IMR-90 (cell line): ENCODE measurements around the gene ADAMTSL1. TPM values are rescaled to one million over a fixed set of nuclear protein-coding genes. Genes with fewer than 3 reads are reported as not detected.

Experiments
- ATAC-seq: fragments of 200-7000 bp; cut with Tn5 transposase; 2 replicates; pipeline ENCODE4 v1.9.1; 2020; ENCODE audit warnings: low read depth, mild to moderate bottlenecking, moderate library complexity
- BruUV-seq: library from RNA; stranded (reverse); fragments of 400-500 nt; replicated peaks from 2 replicates; lab custom pipeline; 2021; lab: Mats Ljungman, UMichigan
- CTCF ChIA-PET: fragments of 300-600 bp; formaldehyde crosslinking; extraction: SDS; loops from one replicate; lab custom pipeline; 2021; ENCODE audit warnings: antibody characterized with exemption; lab: Yijun Ruan, JAX
- POLR2A ChIA-PET: fragments of 300-600 bp; sonication (Branson Sonifier 250); formaldehyde crosslinking; loops from one replicate; lab custom pipeline; 2022; ENCODE audit warnings: antibody characterized with exemption; ENCODE audit not compliant: unreplicated experiment; lab: Charles Lee
- DNase-seq: peaks from one replicate; pipeline ENCODE4 v3.0.0; 2013
- H2AFZ ChIP-seq: replicated peaks from 2 replicates; pipeline ENCODE3; 2013; ENCODE audit warnings: low read length, mild to moderate bottlenecking; ENCODE audit not compliant: poor library complexity
- H2AK5ac ChIP-seq: 2 replicates; pipeline ENCODE4 v1.6.1; 2013; ENCODE audit warnings: low read depth, low read length, inconsistent platforms
- H2AK9ac ChIP-seq: replicated peaks from 2 replicates; pipeline ENCODE3; 2013; ENCODE audit warnings: mild to moderate bottlenecking, low read depth, low read length, moderate library complexity; ENCODE audit not compliant: poor library complexity
- H2BK120ac ChIP-seq: 2 replicates; pipeline ENCODE4 v1.6.1; 2013; ENCODE audit warnings: low read depth, low read length, inconsistent platforms
- H2BK15ac ChIP-seq: 3 replicates; pipeline ENCODE4 v1.6.1; 2013; ENCODE audit warnings: low read depth, low read length, inconsistent platforms
- H2BK20ac ChIP-seq: 2 replicates; pipeline ENCODE4 v1.6.1; 2013; ENCODE audit warnings: low read depth, mild to moderate bottlenecking, inconsistent platforms, low read length, moderate library complexity
- H2BK5ac ChIP-seq: 2 replicates; pipeline ENCODE4 v1.6.1; 2013; ENCODE audit warnings: mild to moderate bottlenecking, low read depth, low read length, inconsistent platforms; ENCODE audit not compliant: poor library complexity, severe bottlenecking
- H3K14ac ChIP-seq: replicated peaks from 2 replicates; pipeline ENCODE4 v1.6.1; 2013; ENCODE audit warnings: low read depth, low read length, inconsistent platforms
- H3K18ac ChIP-seq: 2 replicates; pipeline ENCODE4 v1.6.1; 2013; ENCODE audit warnings: low read depth, low read length, control low read depth
- H3K23ac ChIP-seq: 2 replicates; pipeline ENCODE4 v1.6.1; 2013; ENCODE audit warnings: low read depth, low read length, inconsistent platforms
- H3K27ac ChIP-seq: 2 replicates; pipeline ENCODE4 v1.5.1; 2013; ENCODE audit warnings: mild to moderate bottlenecking, control low read depth, low read length; ENCODE audit not compliant: insufficient read depth
- H3K27me3 ChIP-seq: 2 replicates; pipeline ENCODE4 v1.6.1; 2013; ENCODE audit warnings: low read length; ENCODE audit not compliant: control insufficient read depth, insufficient read depth
- H3K36me3 ChIP-seq: 2 replicates; pipeline ENCODE4 v1.6.1; 2013; ENCODE audit warnings: low read length, mixed read lengths; ENCODE audit not compliant: control insufficient read depth, insufficient read depth
- H3K4ac ChIP-seq: 2 replicates; pipeline ENCODE4 v1.6.1; 2013; ENCODE audit warnings: low read depth, low read length, inconsistent platforms
- H3K4me1 ChIP-seq: 2 replicates; pipeline ENCODE4 v1.6.1; 2013; ENCODE audit warnings: low read length, mixed read lengths; ENCODE audit not compliant: control insufficient read depth, insufficient read depth
- H3K4me2 ChIP-seq: 2 replicates; pipeline ENCODE4 v1.6.1; 2013; ENCODE audit warnings: low read depth, mild to moderate bottlenecking, control low read depth, low read length, moderate library complexity
- H3K4me3 ChIP-seq: 2 replicates; pipeline ENCODE4 v1.5.1; 2013; ENCODE audit warnings: low read depth, mild to moderate bottlenecking, control low read depth, low read length, moderate library complexity; ENCODE audit not compliant: insufficient read depth
- H3K56ac ChIP-seq: 2 replicates; pipeline ENCODE4 v1.6.1; 2013; ENCODE audit warnings: low read length, inconsistent platforms; ENCODE audit not compliant: insufficient read depth; ENCODE audit errors: extremely low read depth
- H3K79me1 ChIP-seq, 2 experiments: 2 replicates each; pipeline ENCODE4 v1.6.1; 2013; ENCODE audit warnings: low read length in 2 of 2, inconsistent platforms in 1 of 2, low read depth in 1 of 2
- H3K9ac ChIP-seq: 2 replicates; pipeline ENCODE4 v1.6.1; 2013; ENCODE audit warnings: low read depth, low read length, control low read depth
- H3K9me1 ChIP-seq: 2 replicates; pipeline ENCODE4 v1.6.1; 2013; ENCODE audit warnings: low read length, inconsistent platforms; ENCODE audit not compliant: insufficient read depth
- H3K9me3 ChIP-seq: 2 replicates; pipeline ENCODE4 v1.6.1; 2013; ENCODE audit warnings: low read length; ENCODE audit not compliant: control insufficient read depth, insufficient read depth
- H4K20me1 ChIP-seq: 2 replicates; pipeline ENCODE4 v1.6.1; 2013; ENCODE audit warnings: low read length, inconsistent platforms; ENCODE audit not compliant: insufficient read depth
- H4K5ac ChIP-seq: 2 replicates; pipeline ENCODE4 v1.6.1; 2013; ENCODE audit warnings: mild to moderate bottlenecking, low read depth, low read length, control low read depth
- H4K8ac ChIP-seq, 2 experiments: 2 replicates each; pipeline ENCODE4 v1.6.1; 2013; ENCODE audit warnings: low read depth in 2 of 2, low read length in 2 of 2, control low read depth in 1 of 2, inconsistent platforms in 1 of 2
- H4K91ac ChIP-seq: 2 replicates; pipeline ENCODE4 v1.6.1; 2013; ENCODE audit warnings: low read depth, low read length, inconsistent platforms; ENCODE audit not compliant: insufficient read depth
- BHLHE40 ChIP-seq: fragments of 150-350 bp; IDR thresholded peaks from 2 replicates; pipeline ENCODE4 v1.6.1; 2016; ENCODE audit warnings: mild to moderate bottlenecking, low read depth, low read length
- CEBPB ChIP-seq: IDR thresholded peaks from 2 replicates; pipeline ENCODE4 v1.6.1; 2012; ENCODE audit warnings: low read depth, low read length, improper control_type of control experiment
- CHD1 ChIP-seq: IDR thresholded peaks from 2 replicates; pipeline ENCODE4 v1.6.1; 2012; ENCODE audit warnings: low read depth, low read length, improper control_type of control experiment
- CTCF ChIP-seq: conservative IDR thresholded peaks from 2 replicates; pipeline ENCODE4 v1.5.1; 2012; ENCODE audit warnings: mild to moderate bottlenecking, low read depth, low read length, improper control_type of control experiment
- ELK1 ChIP-seq: fragments of 150-350 bp; IDR thresholded peaks from 2 replicates; pipeline ENCODE4 v1.6.1; 2016; ENCODE audit warnings: low read depth, mild to moderate bottlenecking, low read length, moderate library complexity, borderline replicate concordance
- FOS ChIP-seq: fragments of 150-350 bp; IDR thresholded peaks from 2 replicates; pipeline ENCODE4 v1.6.1; 2016; ENCODE audit warnings: low read depth, low read length
- MAFK ChIP-seq: IDR thresholded peaks from 2 replicates; pipeline ENCODE4 v1.6.1; 2012; ENCODE audit warnings: low read depth, low read length, improper control_type of control experiment
- MAZ ChIP-seq: IDR thresholded peaks from 2 replicates; pipeline ENCODE4 v1.6.1; 2012; ENCODE audit warnings: low read depth, mild to moderate bottlenecking, low read length, improper control_type of control experiment, moderate library complexity, borderline replicate concordance
- MXI1 ChIP-seq: IDR thresholded peaks from 2 replicates; pipeline ENCODE4 v1.6.1; 2012; ENCODE audit warnings: low read depth, mild to moderate bottlenecking, low read length, moderate library complexity, borderline replicate concordance
- NFE2L2 ChIP-seq: fragments of 150-350 bp; IDR thresholded peaks from 2 replicates; pipeline ENCODE4 v1.6.1; 2016; ENCODE audit warnings: low read depth, mild to moderate bottlenecking, low read length
- POLR2A ChIP-seq: IDR thresholded peaks from 2 replicates; pipeline ENCODE4 v1.6.1; 2012; ENCODE audit warnings: mild to moderate bottlenecking, low read depth, low read length
- RAD21 ChIP-seq: IDR thresholded peaks from 2 replicates; pipeline ENCODE4 v1.6.1; 2012; ENCODE audit warnings: low read length, improper control_type of control experiment
- RCOR1 ChIP-seq: IDR thresholded peaks from 2 replicates; pipeline ENCODE4 v1.6.1; 2012; ENCODE audit warnings: mild to moderate bottlenecking, low read length, improper control_type of control experiment; ENCODE audit not compliant: insufficient replicate concordance
- RFX5 ChIP-seq: IDR thresholded peaks from 2 replicates; pipeline ENCODE4 v1.8.0; 2012; ENCODE audit warnings: low read depth, mild to moderate bottlenecking, low read length, moderate library complexity
- SMC3 ChIP-seq: fragments of 150-350 bp; IDR thresholded peaks from 2 replicates; pipeline ENCODE4 v1.6.1; 2016; ENCODE audit warnings: low read depth, mild to moderate bottlenecking, antibody characterized with exemption, low read length, moderate library complexity
- USF2 ChIP-seq: fragments of 150-350 bp; IDR thresholded peaks from 2 replicates; pipeline ENCODE4 v1.6.1; 2017; ENCODE audit warnings: mild to moderate bottlenecking, antibody characterized with exemption, low read length, low read depth
- WGBS, 2 experiments: methylation state at CpG; one replicate each; pipeline versions ENCODE4 v1.1.5 to v1.1.7; 2013; ENCODE audit warnings: missing lambda C conversion rate in 2 of 2; ENCODE audit not compliant: insufficient read length in 1 of 2; ENCODE audit errors: extremely low coverage in 2 of 2; 5-methylcytosine and 5-hydroxymethylcytosine counted together
- dilution Hi-C: fragments of 300-500 bp; cut with HindIII; formaldehyde crosslinking; loops from one replicate; pipeline ENCODE4 v1.14.3; 2018; ENCODE audit warnings: low sequenced_read_pairs; ENCODE audit not compliant: unreplicated experiment
- in situ Hi-C: fragments of 300-500 bp; cut with MboI; formaldehyde crosslinking; loops from 3 replicates; pipeline ENCODE4 v1.14.3; 2019; ENCODE audit warnings: low sequenced_read_pairs, inconsistent platforms, mixed read lengths
- intact Hi-C: fragments of 100-400 bp; cut with micrococcal nuclease; formaldehyde crosslinking; loops from 2 replicates; pipeline ENCODE4 v1.10.0; 2022
- polyA plus RNA-seq, 3 experiments: library from polyadenylated mRNA; depleted of rRNA; stranded (reverse); fragments of >200 nt; gene quantifications; 2 replicates each; pipeline ENCODE4 v1.2.3, GENCODE V29; 2012; ENCODE audit warnings: low replicate concordance in 1 of 3
- total RNA-seq: library from RNA; depleted of rRNA; stranded (reverse); fragments of >200 nt; gene quantifications from 2 replicates; pipeline ENCODE4 v1.2.3, GENCODE V29; 2012

Gene ADAMTSL1
- total and polyA plus RNA-seq, 2 of the 4 experiments (the other 2 are of a cell fraction) = 38.2 to 62.2 TPM

GRCh38 chr9:18923167-18923566 is 449.2 kb downstream of the ADAMTSL1 start:
- H3K79me1 ChIP-seq = no peaks in the 10 kb centered on the region
- in situ Hi-C loops = no loop called here
- H4K5ac ChIP-seq = no peak overlapping the region
- no peak overlapping the region for H4K8ac ChIP-seq
- dilution Hi-C loops = no loop called here
- H3K4ac ChIP-seq = no peak overlapping the region
- no CpG with 5 or more reads among the region's 2 CpGs for WGBS, 2 experiments
- H3K27ac ChIP-seq = no peak overlapping the region
- peaks cover 4% of the 10 kb centered on the region; the same call in 1 of the 2 replicates for H3K27me3 ChIP-seq
- no peak overlapping the region for H2BK20ac ChIP-seq
- no peak overlapping the region for H2BK15ac ChIP-seq
- no peaks in the 10 kb centered on the region for H3K9me3 ChIP-seq
- ATAC-seq = no peak
- DNase-seq = no peak
- no peak overlapping the region for H2BK120ac ChIP-seq
- BruUV-seq = no TSS peak
- TF ChIP-seq BHLHE40 (no peak), CEBPB (no peak), CTCF (no peak), POLR2A (no peak), MAZ (no peak), FOS (no peak), CHD1 (no peak), MAFK (no peak), USF2 (no peak), NFE2L2 (no peak), MXI1 (no peak), RCOR1 (no peak), RFX5 (no peak), RAD21 (no peak), SMC3 (no peak), ELK1 (no peak)
- peaks cover 6% of the 10 kb centered on the region for H3K4me1 ChIP-seq
- no peaks in the 10 kb centered on the region for H4K20me1 ChIP-seq
- POLR2A ChIA-PET = no interaction called here
- H3K36me3 ChIP-seq = no peaks in the 10 kb centered on the region
- H2BK5ac ChIP-seq = no peak overlapping the region
- H3K9ac ChIP-seq = no peak overlapping the region
- no peak overlapping the region for H2AK5ac ChIP-seq
- intact Hi-C loops = no loop called here
- no peak overlapping the region for H4K91ac ChIP-seq
- no peak overlapping the region for H2AFZ ChIP-seq
- no peak overlapping the region for H2AK9ac ChIP-seq
- no peak overlapping the region for H3K23ac ChIP-seq
- no peak overlapping the region for H3K4me2 ChIP-seq
- no peak overlapping the region for H3K4me3 ChIP-seq
- H3K14ac ChIP-seq = no peak overlapping the region
- H3K9me1 ChIP-seq = no peaks in the 10 kb centered on the region
- CTCF ChIA-PET = no interaction called here
- no peak overlapping the region for H3K18ac ChIP-seq
- H3K56ac ChIP-seq = no peak overlapping the region
